ENCODE measurements around the gene PCDHA3.

Gene PCDHA3

GRCh38 chr5:140800816-140801493 is at the start of gene PCDHA3:
PCDHA3 (plus strand) TSS chr5:140801057.
- DNase-seq (ENCODE audit: low read depth), result peak; percentile 56
- H3K4me3 ChIP-seq (ENCODE audit: low read depth, low read length), result no peak within 1 kb of the TSS
- TF ChIP-seq POLR2A (IDR thresholded peaks at IDR 0.05; ENCODE audit: extremely low read depth, insufficient read length) (no peak), CTCF (IDR thresholded peaks at IDR 0.05; ENCODE audit: low read depth, low read length) (no peak), MYC (IDR thresholded peaks at IDR 0.05; ENCODE audit: low read depth, low read length) (no peak), MAX (IDR thresholded peaks at IDR 0.05; ENCODE audit: low read depth, low read length) (no peak)

- no peak for DNase-seq (ENCODE audit: low read depth)
- TF ChIP-seq MYC (IDR thresholded peaks at IDR 0.05; ENCODE audit: low read depth, low read length), result no peak
- no peak for TF ChIP-seq POLR2A (IDR thresholded peaks at IDR 0.05; ENCODE audit: extremely low read depth, insufficient read length)
- H3K4me3 ChIP-seq (ENCODE audit: low read depth, low read length), result no peak overlapping the region
Observed at GRCh38 chr5:140753561-140753960, 47.3 kb upstream of the PCDHA3 start.

GRCh38 chr5:140764177-140764973 is 36.5 kb upstream of the PCDHA3 start:
- TF ChIP-seq MYC (IDR thresholded peaks at IDR 0.05; ENCODE audit: low read depth, low read length) (no peak), CTCF (IDR thresholded peaks at IDR 0.05; ENCODE audit: low read depth, low read length) (no peak), MAX (IDR thresholded peaks at IDR 0.05; ENCODE audit: low read depth, low read length) (no peak)
- no peak for DNase-seq (ENCODE audit: low read depth)
- no peak overlapping the region for H3K4me3 ChIP-seq (ENCODE audit: low read depth, low read length)

- TF ChIP-seq MYC (IDR thresholded peaks at IDR 0.05; ENCODE audit: low read depth, low read length) (no peak), MAX (IDR thresholded peaks at IDR 0.05; ENCODE audit: low read depth, low read length) (no peak), POLR2A (IDR thresholded peaks at IDR 0.05; ENCODE audit: extremely low read depth, insufficient read length) (no peak), CTCF (IDR thresholded peaks at IDR 0.05; ENCODE audit: low read depth, low read length) (no peak)
- no peak for DNase-seq (ENCODE audit: low read depth)
Observed at GRCh38 chr5:140767444-140767843, 33.4 kb upstream of the PCDHA3 start.

GRCh38 chr5:140780512-140780911 is 20.3 kb upstream of the PCDHA3 start:
- DNase-seq (ENCODE audit: low read depth), result no peak
- TF ChIP-seq POLR2A (IDR thresholded peaks at IDR 0.05; ENCODE audit: extremely low read depth, insufficient read length), result no peak
- no peak for TF ChIP-seq MYC (IDR thresholded peaks at IDR 0.05; ENCODE audit: low read depth, low read length)
- no peak for TF ChIP-seq MAX (IDR thresholded peaks at IDR 0.05; ENCODE audit: low read depth, low read length)
- TF ChIP-seq CTCF (IDR thresholded peaks at IDR 0.05; ENCODE audit: low read depth, low read length), result no peak
- no peak overlapping the region for H3K4me3 ChIP-seq (ENCODE audit: low read depth, low read length)

More at GRCh38 chr5:140767444-140767843, 33.4 kb upstream of the PCDHA3 start:
- H3K4me3 ChIP-seq (ENCODE audit: low read depth, low read length), result no peak overlapping the region
